ENCODE results near the gene NKIRAS2.

The NKIRAS2 gene

DNA sequence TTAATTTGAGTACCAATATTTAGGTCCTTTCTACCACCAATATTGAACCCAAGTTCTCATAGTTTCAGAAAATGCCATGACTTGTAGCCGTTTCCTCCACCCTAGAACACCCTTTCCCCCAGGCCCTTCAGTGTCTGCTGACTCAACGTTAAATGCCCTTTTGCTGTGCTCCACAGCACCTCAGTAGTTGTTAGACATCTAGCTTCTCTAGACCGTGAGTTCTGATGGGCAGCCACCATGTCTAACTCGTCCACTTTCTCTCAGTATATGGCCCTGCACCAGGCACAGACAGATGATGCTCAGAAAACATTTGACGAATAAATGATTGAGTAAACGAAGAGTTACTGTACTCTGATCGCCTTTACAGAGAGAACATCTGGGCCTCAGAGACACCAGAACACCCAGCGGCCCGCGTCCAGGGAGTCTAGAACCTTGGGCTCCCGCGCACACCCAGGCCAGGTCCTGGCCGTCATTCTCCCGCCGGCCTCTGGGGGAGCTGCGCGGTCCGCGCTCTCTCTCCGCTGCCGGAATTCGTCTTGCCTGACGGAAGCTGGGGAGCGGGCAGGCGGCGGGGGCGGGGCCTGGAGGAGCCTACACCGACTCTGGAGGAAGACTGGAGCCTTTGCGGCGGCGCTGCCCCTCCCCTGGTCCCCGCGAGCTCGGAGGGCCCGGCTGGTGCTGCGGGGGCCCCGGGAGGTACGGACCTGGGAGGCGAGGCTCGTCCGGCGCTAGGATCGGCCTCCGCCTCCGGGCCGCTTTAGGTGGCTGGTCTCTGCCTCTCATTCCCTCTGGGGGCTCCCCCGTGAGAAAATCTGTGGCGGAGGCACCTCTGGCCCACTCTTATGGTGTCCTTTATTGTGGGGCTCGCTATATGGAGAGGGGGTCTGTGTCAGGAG, at the start of gene NKIRAS2:
TSS of gene NKIRAS2 (plus strand) at position 582 of the 896 bp plus-strand sequence. CDS start 1,488 bp downstream, outside the sequence.
- ATAC-seq (peak; percentile 83), DNase-seq (peak; percentile 92 to 93)
- Mint-ChIP-seq H3K4me3 (peak within 1 kb of the TSS; percentile 96 to 99), H3K27ac (peak within 1 kb of the TSS; percentile 63 to 96), H3K9me3 (peaks cover 4 to 11% of the 10 kb centered on the region in 2 donors), H3K4me1 (peaks cover 65% of the 10 kb centered on the region), H3K27me3 (no peaks in the 10 kb centered on the region)

- no peak overlapping the region for H3K4me3 Mint-ChIP-seq
- DNase-seq (no peak), ATAC-seq (no peak)
- no peak overlapping the region for H3K27ac Mint-ChIP-seq
- no peaks in the 10 kb centered on the region for H3K9me3 Mint-ChIP-seq
- H3K4me1 Mint-ChIP-seq = peaks cover 53% of the 10 kb centered on the region
- no peaks in the 10 kb centered on the region for H3K27me3 Mint-ChIP-seq
Measured at GRCh38 chr17:41970901-41971331, 49.0 kb upstream of the NKIRAS2 start.

DNA sequence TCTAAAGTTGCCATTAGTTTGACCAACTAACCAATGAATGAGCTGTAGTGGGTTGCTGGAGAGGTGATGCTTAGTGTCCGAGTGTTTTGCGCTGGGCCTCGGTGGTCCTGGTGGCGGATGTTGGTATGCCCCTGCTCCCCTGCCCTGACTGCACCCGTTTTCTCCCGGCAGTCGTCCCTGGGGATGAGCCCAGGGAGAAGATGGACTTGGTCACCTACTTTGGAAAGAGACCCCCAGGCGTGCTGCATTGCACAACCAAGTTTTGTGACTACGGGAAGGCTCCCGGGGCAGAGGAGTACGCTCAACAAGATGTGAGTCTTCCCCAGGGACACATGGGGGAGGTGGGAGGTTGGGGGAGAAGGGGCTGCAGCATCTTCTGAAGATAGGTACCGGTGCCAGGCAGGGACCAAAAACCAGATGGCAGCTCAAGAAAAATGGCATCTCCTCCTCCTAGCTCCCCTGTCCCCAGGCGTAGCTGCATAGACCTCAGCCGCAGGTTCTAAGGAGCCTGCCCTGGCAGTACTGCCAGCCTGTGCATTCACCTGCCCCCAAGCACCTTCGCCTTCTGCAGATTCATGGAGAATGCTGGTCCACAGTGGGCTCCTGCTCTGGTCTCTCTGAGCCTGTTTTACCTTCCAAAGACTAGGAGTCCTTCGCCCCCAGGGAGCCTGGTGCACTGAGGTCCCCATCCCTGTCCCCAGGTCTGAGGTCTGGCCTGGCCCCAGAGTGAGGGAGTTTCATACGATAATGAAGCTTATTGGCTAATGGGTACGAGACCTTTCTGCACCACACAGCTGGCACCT, 48.0 kb upstream of the NKIRAS2 start:
- Mint-ChIP-seq H3K4me1 (peaks cover 57% of the 10 kb centered on the region), H3K27ac (peak overlapping the region in 1 of 2 donors; percentile 6), H3K9me3 (no peaks in the 10 kb centered on the region), H3K4me3 (no peak overlapping the region), H3K27me3 (no peaks in the 10 kb centered on the region)
- ATAC-seq (no peak), DNase-seq (no peak)

GRCh38 chr17:41972571-41973407, 47.1 kb upstream of the NKIRAS2 start:
- H3K9me3 Mint-ChIP-seq = no peaks in the 10 kb centered on the region
- peak overlapping the region; percentile 16 to 56 for H3K27ac Mint-ChIP-seq
- H3K27me3 Mint-ChIP-seq = no peaks in the 10 kb centered on the region
- H3K4me3 Mint-ChIP-seq = no peak overlapping the region
- ATAC-seq (peak; percentile 5), DNase-seq (no peak)
- peaks cover 50% of the 10 kb centered on the region for H3K4me1 Mint-ChIP-seq

GRCh38 chr17:41973408-41973811, 46.5 kb upstream of the NKIRAS2 start:
- Mint-ChIP-seq H3K27me3 (no peaks in the 10 kb centered on the region), H3K4me3 (no peak overlapping the region), H3K9me3 (no peaks in the 10 kb centered on the region), H3K27ac (peak overlapping the region in 1 of 2 donors; percentile 4), H3K4me1 (peaks cover 43% of the 10 kb centered on the region)
- ATAC-seq (no peak), DNase-seq (no peak)

GRCh38 chr17:41974031-41974430, 45.9 kb upstream of the NKIRAS2 start:
- no peak for DNase-seq
- Mint-ChIP-seq H3K4me3 (no peak overlapping the region), H3K27ac (peak overlapping the region in 1 of 2 donors; percentile 72), H3K27me3 (no peaks in the 10 kb centered on the region), H3K4me1 (peaks cover 37% of the 10 kb centered on the region), H3K9me3 (no peaks in the 10 kb centered on the region)
- no peak for ATAC-seq

DNA sequence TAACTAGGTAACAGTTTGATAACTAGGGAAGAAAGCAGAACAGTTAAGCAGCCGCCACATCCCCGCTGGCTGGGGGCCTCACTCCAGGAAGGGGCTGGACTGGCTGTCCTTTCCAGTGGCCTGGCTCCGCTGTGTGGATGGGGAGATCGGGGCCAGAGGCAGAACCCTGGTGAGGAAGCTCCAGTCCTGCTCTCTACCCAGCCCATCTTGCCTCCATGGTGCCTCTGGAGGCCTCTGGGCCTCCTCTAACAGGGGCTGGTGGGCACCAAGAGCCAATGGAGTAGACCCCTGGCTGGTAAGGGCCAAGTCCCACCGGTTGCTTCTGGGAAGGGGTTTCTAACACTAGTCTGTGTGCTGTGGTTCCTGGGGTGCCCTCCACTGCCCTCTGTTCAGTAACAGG, 45.2 kb upstream of the NKIRAS2 start:
- peak overlapping the region in 1 of 2 donors; percentile 72 for H3K27ac Mint-ChIP-seq
- no peak for ATAC-seq

GRCh38 chr17:41975099-41976083, 44.5 kb upstream of the NKIRAS2 start:
- Mint-ChIP-seq H3K27me3 (no peaks in the 10 kb centered on the region), H3K9me3 (no peaks in the 10 kb centered on the region), H3K27ac (peak overlapping the region in 1 of 2 donors; percentile 79), H3K4me1 (peaks cover 25% of the 10 kb centered on the region), H3K4me3 (no peak overlapping the region)
- DNase-seq (no peak), ATAC-seq (no peak)

More for the DNA sequence above, 45.2 kb upstream of the NKIRAS2 start:
- Mint-ChIP-seq H3K4me1 (peaks cover 32% of the 10 kb centered on the region), H3K4me3 (no peak overlapping the region), H3K27me3 (no peaks in the 10 kb centered on the region), H3K9me3 (no peaks in the 10 kb centered on the region)
- no peak for DNase-seq

DNA sequence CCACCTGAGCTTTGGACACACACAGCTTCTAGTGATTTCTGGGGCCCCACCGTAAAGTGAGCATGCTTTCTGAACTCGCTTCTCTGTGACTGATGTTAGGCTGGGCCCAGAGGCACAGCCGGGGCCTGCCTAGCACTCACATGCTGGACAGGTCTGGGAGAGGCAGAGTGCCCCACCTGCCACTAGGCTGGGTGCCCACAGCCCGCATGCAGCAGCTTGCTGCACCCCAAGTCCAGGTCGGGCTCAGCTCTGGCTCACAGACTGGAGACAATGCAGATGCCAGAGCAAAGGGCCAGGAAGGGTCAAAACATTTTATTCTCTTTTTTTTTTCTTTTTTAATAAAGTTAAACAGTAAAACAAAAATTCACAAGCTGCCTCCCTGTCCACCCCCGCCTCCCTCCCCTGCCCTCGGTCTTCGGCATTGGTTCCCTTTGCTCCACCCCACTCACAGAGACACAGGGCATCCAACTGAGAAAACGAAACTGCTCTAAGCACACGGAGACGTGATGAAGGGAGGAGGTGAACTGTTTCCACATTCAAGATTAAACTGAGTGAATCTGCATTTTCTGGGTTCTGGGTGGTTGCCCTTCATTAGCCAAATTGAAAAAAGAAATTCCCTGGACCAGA, 43.6 kb upstream of the NKIRAS2 start:
- H3K27ac Mint-ChIP-seq = peak overlapping the region in 1 of 2 donors; percentile 93
- DNase-seq (no peak), ATAC-seq (no peak)
- H3K4me3 Mint-ChIP-seq = no peak overlapping the region
- H3K4me1 Mint-ChIP-seq = peaks cover 16% of the 10 kb centered on the region
- no peaks in the 10 kb centered on the region for H3K9me3 Mint-ChIP-seq
- no peaks in the 10 kb centered on the region for H3K27me3 Mint-ChIP-seq

- no peak overlapping the region for H3K4me3 Mint-ChIP-seq
- H3K9me3 Mint-ChIP-seq = no peaks in the 10 kb centered on the region
- DNase-seq (no peak), ATAC-seq (no peak)
- H3K4me1 Mint-ChIP-seq = peaks cover 7% of the 10 kb centered on the region
- H3K27me3 Mint-ChIP-seq = no peaks in the 10 kb centered on the region
- no peak overlapping the region for H3K27ac Mint-ChIP-seq
Measured at GRCh38 chr17:41977991-41978390, 41.9 kb upstream of the NKIRAS2 start.

GRCh38 chr17:41982026-41982760, 37.7 kb upstream of the NKIRAS2 start:
- no peak for DNase-seq
- ATAC-seq = no peak
- H3K27ac Mint-ChIP-seq = no peak overlapping the region
- peaks cover under 1% of the 10 kb centered on the region for H3K4me1 Mint-ChIP-seq
- H3K9me3 Mint-ChIP-seq = no peaks in the 10 kb centered on the region
- no peaks in the 10 kb centered on the region for H3K27me3 Mint-ChIP-seq
- no peak overlapping the region for H3K4me3 Mint-ChIP-seq

DNA sequence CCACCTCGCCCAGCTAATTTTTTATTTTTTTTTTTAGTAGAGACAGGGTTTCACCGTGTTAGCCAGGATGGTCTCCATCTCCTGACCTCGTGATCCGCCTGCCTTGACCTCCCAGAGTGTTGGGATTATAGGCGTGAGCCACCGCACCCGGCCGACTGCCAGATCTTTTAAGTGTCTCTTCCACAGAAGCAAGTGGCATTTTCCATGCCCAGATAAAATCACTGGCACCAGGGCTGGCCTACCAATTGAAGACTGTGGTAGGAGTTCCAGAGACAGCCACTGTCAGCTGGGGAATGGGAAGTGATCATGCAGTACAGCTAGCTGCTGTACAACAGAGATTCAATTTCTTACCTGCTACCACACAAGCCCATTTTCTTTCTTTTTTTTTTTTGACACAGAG, 35.4 kb upstream of the NKIRAS2 start:
- Mint-ChIP-seq H3K27me3 (no peaks in the 10 kb centered on the region), H3K27ac (no peak overlapping the region), H3K9me3 (no peaks in the 10 kb centered on the region), H3K4me1 (peaks cover 16% of the 10 kb centered on the region), H3K4me3 (no peak overlapping the region)
- ATAC-seq (no peak), DNase-seq (no peak)

GRCh38 chr17:41985919-41986318, 34.0 kb upstream of the NKIRAS2 start:
- no peak overlapping the region for H3K27ac Mint-ChIP-seq

More at GRCh38 chr17:41985919-41986318, 34.0 kb upstream of the NKIRAS2 start:
- Mint-ChIP-seq H3K4me1 (peaks cover 16% of the 10 kb centered on the region), H3K4me3 (no peak overlapping the region), H3K9me3 (no peaks in the 10 kb centered on the region), H3K27me3 (no peaks in the 10 kb centered on the region)
- no peak for DNase-seq
- ATAC-seq = no peak
